IPS-18a (cell line): ENCODE results near the gene SLC15A3.

Experiments used
- H3K27ac ChIP-seq: one replicate; pipeline ENCODE4 v1.5.1; 2013; ENCODE audit warnings: low read length
- H3K27me3 ChIP-seq: one replicate; pipeline ENCODE4 v1.6.1; 2013; ENCODE audit warnings: mild to moderate bottlenecking, low read length; ENCODE audit not compliant: control insufficient read depth, insufficient read depth
- H3K36me3 ChIP-seq: one replicate; pipeline ENCODE4 v1.6.1; 2013; ENCODE audit warnings: low read depth, low read length; ENCODE audit not compliant: control insufficient read depth
- H3K4me1 ChIP-seq: one replicate; pipeline ENCODE4 v1.6.1; 2013; ENCODE audit warnings: low read depth, low read length; ENCODE audit not compliant: control insufficient read depth
- H3K4me3 ChIP-seq: one replicate; pipeline ENCODE4 v1.5.1; 2013; ENCODE audit warnings: low read length
- H3K9ac ChIP-seq: one replicate; pipeline ENCODE4 v1.6.1; 2013; ENCODE audit warnings: mild to moderate bottlenecking, low read length, moderate library complexity
- H3K9me3 ChIP-seq: one replicate; pipeline ENCODE4 v1.6.1; 2013; ENCODE audit warnings: low read depth, low read length; ENCODE audit not compliant: control insufficient read depth

Gene SLC15A3

GRCh38 chr11:60891103-60891741, 60.8 kb downstream of the SLC15A3 start:
- Histone ChIP-seq H3K4me3 (no peak overlapping the region), H3K27ac (no peak overlapping the region), H3K9me3 (no peaks in the 10 kb centered on the region), H3K36me3 (peaks cover 54% of the 10 kb centered on the region), H3K4me1 (no peaks in the 10 kb centered on the region), H3K9ac (no peak overlapping the region), H3K27me3 (no peaks in the 10 kb centered on the region)

GRCh38 chr11:60890696-60891095, 61.3 kb downstream of the SLC15A3 start:
- no peaks in the 10 kb centered on the region for H3K9me3 ChIP-seq
- H3K27ac ChIP-seq, result no peak overlapping the region
- no peaks in the 10 kb centered on the region for H3K27me3 ChIP-seq
- no peaks in the 10 kb centered on the region for H3K4me1 ChIP-seq
- H3K36me3 ChIP-seq, result peaks cover 49% of the 10 kb centered on the region
- no peak overlapping the region for H3K4me3 ChIP-seq
- H3K9ac ChIP-seq, result no peak overlapping the region

- H3K9me3 ChIP-seq, result no peaks in the 10 kb centered on the region
- H3K4me1 ChIP-seq, result no peaks in the 10 kb centered on the region
- H3K27ac ChIP-seq, result no peak overlapping the region
- no peak overlapping the region for H3K9ac ChIP-seq
- no peaks in the 10 kb centered on the region for H3K27me3 ChIP-seq
- peaks cover 41% of the 10 kb centered on the region for H3K36me3 ChIP-seq
- no peak overlapping the region for H3K4me3 ChIP-seq
These were observed 62.1 kb downstream of the SLC15A3 start for GRCh38 chr11:60889869-60890311.

- Histone ChIP-seq H3K9me3 (no peaks in the 10 kb centered on the region), H3K9ac (no peak overlapping the region), H3K27ac (no peak overlapping the region), H3K36me3 (peaks cover 20% of the 10 kb centered on the region), H3K27me3 (no peaks in the 10 kb centered on the region), H3K4me3 (no peak overlapping the region), H3K4me1 (no peaks in the 10 kb centered on the region)
These were observed 64.4 kb downstream of the SLC15A3 start for GRCh38 chr11:60887556-60887955.
